A673 (cell line): ENCODE data around the gene TOR1A. TPM values are rescaled to one million over a fixed set of nuclear protein-coding genes. Genes with fewer than 3 reads are reported as not detected.

Experiments
- BruUV-seq: library from RNA; stranded (reverse); fragments of 400-500 nt; replicated peaks from 2 replicates; lab custom pipeline; 2021; lab: Mats Ljungman, UMichigan
- CTCF ChIA-PET: fragments of 300-600 bp; sonication (Branson Sonifier 250); formaldehyde crosslinking; loops from one replicate; lab custom pipeline; 2022; ENCODE audit warnings: antibody characterized with exemption; lab: Charles Lee
- POLR2A ChIA-PET: fragments of 300-600 bp; sonication (Branson Sonifier 250); formaldehyde crosslinking; loops from one replicate; lab custom pipeline; 2022; ENCODE audit warnings: antibody characterized with exemption; ENCODE audit not compliant: low non-redundant PET; lab: Charles Lee
- DNase-seq: peaks from one replicate; pipeline ENCODE4 v3.0.0-alpha.2; 2015; ENCODE audit warnings: low spot score
- H3K27ac ChIP-seq: fragments of 200-600 bp; sonication (generic); 2 replicates; pipeline ENCODE4 v1.5.1; 2016; ENCODE audit warnings: mixed run types, low read depth, mild to moderate bottlenecking, mixed read lengths, antibody characterized with exemption, low read length; ENCODE audit not compliant: poor library complexity, severe bottlenecking
- H3K27me3 ChIP-seq: fragments of 200-600 bp; sonication (generic); replicated peaks from 2 replicates; pipeline ENCODE4 v1.6.1; 2017; ENCODE audit warnings: mixed run types, low read depth, mild to moderate bottlenecking, mixed read lengths, antibody characterized with exemption, low read length; ENCODE audit not compliant: insufficient read depth, poor library complexity
- H3K36me3 ChIP-seq: fragments of 200-600 bp; sonication (generic); 2 replicates; pipeline ENCODE4 v1.6.1; 2016; ENCODE audit warnings: mixed run types, mild to moderate bottlenecking, mixed read lengths, antibody characterized with exemption, low read length; ENCODE audit not compliant: insufficient read depth, poor library complexity, severe bottlenecking
- H3K4me1 ChIP-seq: fragments of 200-600 bp; sonication (generic); 2 replicates; pipeline ENCODE4 v1.6.1; 2017; ENCODE audit warnings: mixed run types, mild to moderate bottlenecking, mixed read lengths, antibody characterized with exemption, low read length; ENCODE audit not compliant: insufficient read depth, poor library complexity, severe bottlenecking
- H3K4me3 ChIP-seq: fragments of 200-600 bp; sonication (generic); 2 replicates; pipeline ENCODE4 v1.5.1; 2016; ENCODE audit warnings: low read depth, mixed run types, mild to moderate bottlenecking, mixed read lengths, low read length; ENCODE audit not compliant: poor library complexity, severe bottlenecking
- H3K9me3 ChIP-seq: fragments of 200-600 bp; sonication (generic); 2 replicates; pipeline ENCODE4 v1.6.1; 2016; ENCODE audit warnings: mixed run types, low read depth, mild to moderate bottlenecking, mixed read lengths, antibody characterized with exemption, low read length; ENCODE audit not compliant: poor library complexity, severe bottlenecking
- CTCF ChIP-seq: fragments of 300-800, 200-600 bp; sonication (generic); conservative IDR thresholded peaks from 2 replicates; pipeline ENCODE4 v1.5.1; 2017; ENCODE audit warnings: low read depth, mild to moderate bottlenecking, antibody characterized with exemption, low read length, moderate library complexity, mixed read lengths
- EZH2 ChIP-seq: fragments of 200-600 bp; sonication (generic); IDR thresholded peaks from 2 replicates; pipeline ENCODE4 v1.6.1; 2017; ENCODE audit warnings: borderline replicate concordance, low read depth, mild to moderate bottlenecking, mixed read lengths, antibody characterized with exemption, low read length; ENCODE audit not compliant: poor library complexity, severe bottlenecking
- intact Hi-C: fragments of 100-400 bp; cut with micrococcal nuclease; formaldehyde crosslinking; loops from one replicate; pipeline ENCODE4 v1.10.0; 2022; ENCODE audit not compliant: unreplicated experiment
- total RNA-seq: library from RNA; stranded (reverse); gene quantifications from 2 replicates; pipeline ENCODE4 v1.2.3, GENCODE V29; 2021

The TOR1A gene
- total RNA-seq, 1 experiment from 2014 or later: 46.3 TPM

- DNase-seq: no peak
- intact Hi-C loops: no loop called here
- BruUV-seq: no TSS peak
- no peaks in the 10 kb centered on the region for H3K9me3 ChIP-seq
- CTCF ChIA-PET: no interaction called here
- H3K36me3 ChIP-seq: no peaks in the 10 kb centered on the region
- TF ChIP-seq EZH2 (no peak), CTCF (no peak)
- no peaks in the 10 kb centered on the region for H3K27me3 ChIP-seq
- no peak overlapping the region for H3K27ac ChIP-seq
- peaks cover 6% of the 10 kb centered on the region for H3K4me1 ChIP-seq
- H3K4me3 ChIP-seq: no peak overlapping the region
- POLR2A ChIA-PET: no interaction called here
These were observed 16.1 kb upstream of the TOR1A start for GRCh38 chr9:129840034-129840433.

DNA sequence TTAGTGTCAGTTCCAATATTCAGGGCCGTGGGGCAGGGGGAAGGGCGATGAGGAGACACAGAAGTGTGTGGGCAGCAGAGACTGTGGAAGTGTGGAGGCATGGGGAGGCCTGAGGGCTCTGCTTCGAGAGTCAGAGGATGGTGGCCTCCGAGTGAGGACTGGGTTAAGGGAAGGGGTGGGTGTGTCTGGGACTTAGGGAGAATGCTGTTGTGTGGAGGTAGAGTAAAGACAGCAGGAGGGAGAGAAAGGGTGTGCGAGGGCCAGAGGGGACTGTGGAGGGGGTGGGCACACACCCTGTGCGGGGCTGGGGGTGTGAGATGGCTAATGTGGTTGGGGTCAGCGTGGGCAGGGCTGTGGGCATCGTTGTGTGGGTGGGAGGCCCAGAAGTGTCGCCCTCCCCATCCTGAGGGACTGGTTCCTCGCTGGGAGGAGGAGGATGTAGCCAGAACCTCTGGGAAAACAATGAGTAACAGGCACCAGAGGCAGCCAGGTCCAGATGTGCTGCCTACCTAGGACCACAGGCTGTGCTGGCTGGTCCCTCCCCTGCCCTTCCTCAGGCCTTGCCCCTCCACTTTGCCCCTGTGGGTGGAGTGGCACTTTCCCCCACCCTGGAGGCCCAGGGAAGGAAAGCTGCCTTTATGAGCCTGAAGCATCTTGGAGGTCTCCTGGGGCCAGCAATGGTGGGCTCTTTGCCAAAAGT lies 15.5 kb upstream of the TOR1A start:
- Histone ChIP-seq H3K27ac (no peak overlapping the region), H3K9me3 (no peaks in the 10 kb centered on the region), H3K36me3 (no peaks in the 10 kb centered on the region), H3K4me1 (peaks cover 6% of the 10 kb centered on the region), H3K27me3 (no peaks in the 10 kb centered on the region), H3K4me3 (no peak overlapping the region)
- no peak for TF ChIP-seq CTCF
- no peak for TF ChIP-seq EZH2
- POLR2A ChIA-PET: no interaction called here
- CTCF ChIA-PET: no interaction called here
- intact Hi-C loops: no loop called here
- DNase-seq: no peak
- BruUV-seq: no TSS peak

DNA sequence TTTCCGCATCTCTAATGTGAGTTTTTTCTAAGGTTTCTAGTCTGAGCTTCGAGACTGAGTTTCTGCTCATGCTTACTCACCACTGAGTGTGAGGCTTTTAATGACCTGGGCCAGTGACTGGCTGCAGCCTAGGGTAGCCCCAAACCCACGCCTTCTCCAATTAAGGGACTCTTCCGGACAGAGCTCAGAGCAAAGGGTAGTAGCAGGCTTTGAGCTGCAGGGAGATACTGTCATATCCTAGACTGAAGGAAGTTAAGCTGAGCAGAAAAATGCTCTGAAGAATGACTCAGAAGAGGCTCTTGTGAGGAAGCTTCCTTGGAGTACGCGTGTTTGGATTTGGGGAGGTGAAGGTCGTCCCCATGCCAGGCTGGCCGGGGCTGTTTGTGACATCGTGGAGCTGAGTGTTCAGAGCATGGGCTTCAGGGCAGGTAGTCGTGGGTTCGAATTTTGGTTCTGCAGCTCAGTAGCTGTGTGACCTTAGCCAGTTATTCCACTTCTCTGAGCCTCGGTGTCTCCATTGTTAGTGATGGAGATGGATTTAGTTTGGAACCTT lies 14.8 kb upstream of the TOR1A start:
- DNase-seq: no peak
- intact Hi-C loops: no loop called here

More for the DNA sequence above, 14.8 kb upstream of the TOR1A start:
- TF ChIP-seq EZH2: no peak
- TF ChIP-seq CTCF: no peak
- no peak overlapping the region for H3K4me3 ChIP-seq
- ChIA-PET POLR2A (no interaction called here), CTCF (no interaction called here)
- BruUV-seq: no TSS peak
- no peak overlapping the region for H3K27ac ChIP-seq
- H3K36me3 ChIP-seq: no peaks in the 10 kb centered on the region
- no peaks in the 10 kb centered on the region for H3K9me3 ChIP-seq
- H3K4me1 ChIP-seq: peaks cover 9% of the 10 kb centered on the region
- no peaks in the 10 kb centered on the region for H3K27me3 ChIP-seq
